ENCODE data around the gene TIMM10B. TPM values are rescaled to one million over a fixed set of nuclear protein-coding genes. Genes with fewer than 3 reads are reported as not detected.

Gene TIMM10B
- total RNA-seq, 2 experiments from 2014 or later: 40.2 to 41.3 TPM

GRCh38 chr11:6486256-6486655, 5.0 kb downstream of the TIMM10B start:
- no peak for DNase-seq
- intact Hi-C loops (cut with micrococcal nuclease): no loop called here
- POLR2A ChIA-PET: no interaction called here
- H3K4me1 Mint-ChIP-seq (ENCODE audit: low read depth): peaks cover 15% of the 10 kb centered on the region
- no peaks in the 10 kb centered on the region for H3K9me3 Mint-ChIP-seq
- no peak overlapping the region for H3K4me3 Mint-ChIP-seq
- H3K27ac Mint-ChIP-seq: no peak overlapping the region
- CTCF ChIA-PET: interaction anchor here (0.8 to 5.0 kb wide), 3 partner anchors 19 to 107 kb away, joined by 3 to 21 read pairs (median 8); no protein-coding TSS in a partner anchor
- H3K27me3 Mint-ChIP-seq: no peaks in the 10 kb centered on the region
- H3K36me3 Mint-ChIP-seq: peaks cover 20% of the 10 kb centered on the region

DNA sequence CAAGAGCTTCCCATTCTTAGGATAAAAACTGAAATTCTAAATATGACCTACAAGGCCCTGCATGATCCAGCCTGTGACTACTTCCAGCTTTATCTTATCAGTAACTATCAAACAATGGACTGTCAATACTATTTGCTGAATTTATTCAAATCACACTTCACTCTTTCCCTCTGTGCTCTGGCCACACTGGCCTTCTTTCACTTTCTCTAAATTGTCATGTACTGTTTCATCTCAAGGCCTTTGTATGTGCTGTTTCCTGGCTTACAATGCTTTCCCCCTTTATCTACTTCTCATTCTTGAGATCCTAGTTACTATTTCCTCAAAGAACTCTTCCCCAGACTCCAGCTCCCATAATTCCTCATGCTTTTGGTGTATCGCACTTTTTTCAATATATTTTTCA, 5.6 kb downstream of the TIMM10B start:
- H3K36me3 Mint-ChIP-seq: peaks cover 20% of the 10 kb centered on the region
- H3K4me3 Mint-ChIP-seq: no peak overlapping the region
- CTCF ChIA-PET: interaction anchor here (0.8 to 5.0 kb wide), 3 partner anchors 19 to 108 kb away, joined by 3 to 21 read pairs (median 8); no protein-coding TSS in a partner anchor
- POLR2A ChIA-PET: no interaction called here
- H3K9me3 Mint-ChIP-seq: no peaks in the 10 kb centered on the region
- no peak for DNase-seq
- intact Hi-C loops (cut with micrococcal nuclease): no loop called here
- H3K27ac Mint-ChIP-seq: no peak overlapping the region
- H3K27me3 Mint-ChIP-seq: no peaks in the 10 kb centered on the region
- H3K4me1 Mint-ChIP-seq (ENCODE audit: low read depth): peaks cover 15% of the 10 kb centered on the region

DNA sequence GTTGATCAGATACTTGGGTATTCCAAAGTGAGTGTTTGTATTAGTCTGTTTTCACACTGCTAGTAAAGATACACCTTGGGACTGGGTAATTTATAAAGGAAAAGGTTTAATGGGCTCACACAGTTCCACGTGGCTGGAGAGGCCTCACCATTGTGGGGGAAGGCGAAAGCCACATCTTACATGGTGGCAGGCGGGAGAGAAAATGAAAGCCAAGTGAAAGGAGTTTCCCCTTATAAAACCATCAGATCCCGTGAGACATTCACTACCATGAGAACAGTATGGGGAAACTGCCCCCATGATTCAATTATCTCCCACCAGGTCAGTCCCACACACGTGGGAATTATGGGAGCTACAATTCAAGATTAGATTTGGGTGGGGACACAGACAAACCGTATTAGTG, 7.0 kb downstream of the TIMM10B start:
- Mint-ChIP-seq H3K9me3 (no peaks in the 10 kb centered on the region), H3K27ac (no peak overlapping the region), H3K27me3 (no peaks in the 10 kb centered on the region), H3K4me3 (no peak overlapping the region), H3K4me1 (ENCODE audit: low read depth) (peaks cover 3% of the 10 kb centered on the region), H3K36me3 (peaks cover 12% of the 10 kb centered on the region)
- CTCF ChIA-PET: interaction anchor here (0.7 kb wide), 1 partner anchor 43 kb away, joined by 3 read pairs; no protein-coding TSS in a partner anchor
- intact Hi-C loops (cut with micrococcal nuclease): no loop called here
- POLR2A ChIA-PET: no interaction called here
- no peak for DNase-seq

- H3K9me3 Mint-ChIP-seq: no peaks in the 10 kb centered on the region
- ChIA-PET POLR2A (no interaction called here), CTCF (interaction anchor here (1.2 to 2.3 kb wide), 2 partner anchors 110 to 250 kb away, joined by 3 to 9 read pairs; no protein-coding TSS in a partner anchor)
- no peak overlapping the region for H3K4me3 Mint-ChIP-seq
- intact Hi-C loops (cut with micrococcal nuclease): no loop called here
- no peak for DNase-seq
- H3K4me1 Mint-ChIP-seq (ENCODE audit: low read depth): no peaks in the 10 kb centered on the region
- H3K36me3 Mint-ChIP-seq: peaks cover 9% of the 10 kb centered on the region
- H3K27me3 Mint-ChIP-seq: no peaks in the 10 kb centered on the region
- H3K27ac Mint-ChIP-seq: no peak overlapping the region
These were observed 7.5 kb downstream of the TIMM10B start for GRCh38 chr11:6488821-6489220.

DNA sequence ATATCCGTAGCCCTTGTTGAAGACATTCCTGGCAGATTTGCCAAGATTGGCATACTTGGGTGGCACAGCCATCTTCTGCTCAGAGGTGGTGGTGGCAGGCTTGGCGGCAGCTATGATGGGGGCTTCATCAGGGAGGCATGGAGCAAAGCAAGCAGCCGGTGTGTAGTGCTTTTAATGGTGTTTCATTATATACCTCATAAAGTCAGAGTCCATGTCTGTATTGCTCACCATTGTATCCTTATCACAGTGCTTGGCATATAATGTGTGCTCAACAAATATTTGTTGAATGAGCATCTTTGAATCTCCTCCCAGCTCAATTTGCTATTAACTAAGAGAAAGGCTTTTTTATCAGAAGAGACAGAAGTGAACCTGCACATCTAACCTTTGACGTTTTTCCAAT, 8.0 kb downstream of the TIMM10B start:
- no peak for DNase-seq
- intact Hi-C loops (cut with micrococcal nuclease): no loop called here
- Mint-ChIP-seq H3K27me3 (no peaks in the 10 kb centered on the region), H3K36me3 (peaks cover 9% of the 10 kb centered on the region), H3K4me3 (no peak overlapping the region), H3K4me1 (ENCODE audit: low read depth) (no peaks in the 10 kb centered on the region), H3K27ac (peak overlapping the region; percentile 36), H3K9me3 (no peaks in the 10 kb centered on the region)
- POLR2A ChIA-PET: no interaction called here
- CTCF ChIA-PET: interaction anchor here (1.0 to 2.3 kb wide), 4 partner anchors 34 to 250 kb away, joined by 3 to 9 read pairs (median 3); no protein-coding TSS in a partner anchor

- CTCF ChIA-PET: interaction anchor here (1.4 kb wide), 1 partner anchor 134 kb away, joined by 4 read pairs; no protein-coding TSS in a partner anchor
- H3K9me3 Mint-ChIP-seq: no peaks in the 10 kb centered on the region
- H3K36me3 Mint-ChIP-seq: peaks cover 11% of the 10 kb centered on the region
- no peak for DNase-seq
- intact Hi-C loops (cut with micrococcal nuclease): no loop called here
- H3K4me3 Mint-ChIP-seq: no peak within 1 kb of the TSS
- H3K27ac Mint-ChIP-seq: no peak within 1 kb of the TSS
- H3K27me3 Mint-ChIP-seq: no peaks in the 10 kb centered on the region
- no peaks in the 10 kb centered on the region for H3K4me1 Mint-ChIP-seq (ENCODE audit: low read depth)
- POLR2A ChIA-PET: no interaction called here
These were observed 16.0 kb downstream of the TIMM10B start, which contains the start of gene DNHD1 for GRCh38 chr11:6497069-6497839. DNHD1 (plus strand) TSS chr11:6497280; CDS start chr11:6498216, 936 bp downstream.

DNA sequence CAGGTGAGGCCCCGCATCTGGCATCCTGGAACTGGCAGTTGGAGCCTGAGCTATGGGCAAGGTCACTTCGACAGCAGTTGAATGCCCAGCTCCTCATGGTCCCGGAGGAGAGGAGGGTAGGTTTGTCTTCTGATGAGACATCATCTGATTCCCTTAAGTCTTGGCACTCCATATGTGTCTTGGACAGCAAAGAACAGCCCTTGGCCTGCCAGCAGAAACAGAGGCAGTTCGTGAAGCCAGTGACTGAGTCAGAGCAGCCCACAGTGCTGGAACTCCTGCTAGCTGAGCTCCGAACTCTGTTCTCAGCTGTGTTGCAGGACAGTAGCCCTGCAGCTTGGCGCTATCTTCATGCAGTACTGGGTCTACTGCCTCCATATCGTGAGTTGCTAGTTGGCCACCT, 16.8 kb downstream of the TIMM10B start:
- Mint-ChIP-seq H3K4me1 (ENCODE audit: low read depth) (no peaks in the 10 kb centered on the region), H3K27me3 (no peaks in the 10 kb centered on the region), H3K4me3 (no peak overlapping the region), H3K27ac (no peak overlapping the region), H3K9me3 (no peaks in the 10 kb centered on the region), H3K36me3 (peaks cover 9% of the 10 kb centered on the region)
- no peak for DNase-seq
- ChIA-PET POLR2A (interaction anchor here (2.0 kb wide), 1 partner anchor 16 kb away, joined by 5 read pairs; the partner anchor contains the start of genes ARFIP2 and TIMM10B), CTCF (interaction anchor here (1.2 to 1.4 kb wide), 2 partner anchors 119 to 135 kb away, joined by 4 read pairs; no protein-coding TSS in a partner anchor)
- intact Hi-C loops (cut with micrococcal nuclease): no loop called here

- Mint-ChIP-seq H3K4me3 (no peak overlapping the region), H3K27me3 (no peaks in the 10 kb centered on the region), H3K9me3 (no peaks in the 10 kb centered on the region), H3K27ac (no peak overlapping the region), H3K4me1 (ENCODE audit: low read depth) (no peaks in the 10 kb centered on the region), H3K36me3 (peaks cover 9% of the 10 kb centered on the region)
- DNase-seq: no peak
- POLR2A ChIA-PET: interaction anchor here (2.0 kb wide), 1 partner anchor 17 kb away, joined by 5 read pairs; the partner anchor contains the start of genes ARFIP2 and TIMM10B
- CTCF ChIA-PET: interaction anchor here (1.2 to 1.4 kb wide), 3 partner anchors 55 to 135 kb away, joined by 3 to 4 read pairs (median 4); no protein-coding TSS in a partner anchor
- intact Hi-C loops (cut with micrococcal nuclease): no loop called here
These were observed 17.2 kb downstream of the TIMM10B start for GRCh38 chr11:6498544-6498943.

- no peaks in the 10 kb centered on the region for H3K9me3 Mint-ChIP-seq
- no peak overlapping the region for H3K27ac Mint-ChIP-seq
These were observed 21.1 kb downstream of the TIMM10B start for GRCh38 chr11:6502382-6502781.

DNA sequence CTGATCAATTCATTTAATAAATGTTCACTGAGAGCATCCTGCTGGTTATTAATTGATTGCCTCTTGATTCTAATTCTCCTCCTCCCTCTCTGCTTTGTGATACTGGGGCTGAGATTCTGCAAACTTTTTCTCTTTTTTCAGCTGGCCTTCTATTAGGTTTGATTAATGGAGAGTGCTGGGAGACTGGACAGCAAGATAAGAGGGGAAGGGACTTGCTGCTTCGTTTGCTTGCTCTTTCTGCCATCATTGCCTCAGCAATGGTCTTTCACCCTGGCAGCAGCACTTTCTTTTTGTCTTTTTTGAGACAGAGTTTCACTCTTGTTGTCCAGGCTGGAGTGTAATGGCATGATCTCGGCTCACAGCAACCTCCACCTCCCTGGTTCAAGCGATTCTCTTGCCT, 22.9 kb downstream of the TIMM10B start:
- Mint-ChIP-seq H3K36me3 (peaks cover 8% of the 10 kb centered on the region), H3K27me3 (no peaks in the 10 kb centered on the region), H3K4me3 (no peak overlapping the region), H3K9me3 (no peaks in the 10 kb centered on the region), H3K4me1 (ENCODE audit: low read depth) (peaks cover 1% of the 10 kb centered on the region), H3K27ac (no peak overlapping the region)
- POLR2A ChIA-PET: no interaction called here
- DNase-seq: no peak
- CTCF ChIA-PET: interaction anchor here (0.6 to 7.0 kb wide), 7 partner anchors 14 to 253 kb away, joined by 3 to 123 read pairs (median 7); no protein-coding TSS in a partner anchor
- intact Hi-C loops (cut with micrococcal nuclease): loop anchor here (2.0 kb wide), 1 partner anchor 61 kb away; no protein-coding TSS in a partner anchor

More at GRCh38 chr11:6502382-6502781, 21.1 kb downstream of the TIMM10B start:
- H3K36me3 Mint-ChIP-seq: peaks cover 10% of the 10 kb centered on the region
- CTCF ChIA-PET: no interaction called here
- H3K27me3 Mint-ChIP-seq: no peaks in the 10 kb centered on the region
- intact Hi-C loops (cut with micrococcal nuclease): no loop called here
- DNase-seq: no peak
- POLR2A ChIA-PET: no interaction called here
- H3K4me1 Mint-ChIP-seq (ENCODE audit: low read depth): peaks cover 1% of the 10 kb centered on the region
- H3K4me3 Mint-ChIP-seq: no peak overlapping the region

DNA sequence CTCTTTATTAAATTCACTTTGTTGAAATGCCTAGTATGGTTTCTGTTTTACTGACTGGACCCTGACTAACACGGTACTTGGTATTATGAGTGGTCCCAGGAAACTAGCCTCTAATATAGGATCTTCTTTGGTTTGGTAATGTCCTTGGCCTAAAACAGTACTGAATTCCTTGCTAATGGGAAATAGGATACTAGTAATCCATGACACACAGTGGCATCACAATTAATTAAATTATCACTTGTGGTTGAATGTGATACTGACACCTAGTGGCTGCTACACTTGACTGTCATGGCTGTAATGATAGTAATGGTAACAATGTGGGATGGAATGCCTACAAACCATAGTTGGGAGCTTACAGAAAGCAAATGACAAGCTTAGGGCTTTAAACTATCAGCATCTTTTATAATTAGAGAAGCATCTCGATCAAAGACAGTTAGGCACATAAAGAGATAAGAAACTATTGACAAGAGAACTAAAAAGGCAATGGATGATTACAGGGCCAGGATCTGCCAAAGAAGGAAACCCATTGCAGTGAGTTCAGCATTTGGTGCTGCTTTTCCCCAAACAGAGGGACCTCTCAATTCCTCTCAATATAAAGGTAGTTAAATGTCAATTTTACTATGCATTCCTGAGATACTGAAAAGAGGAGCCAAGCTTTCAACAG, 24.4 kb downstream of the TIMM10B start:
- no peak overlapping the region for H3K4me3 Mint-ChIP-seq
- intact Hi-C loops (cut with micrococcal nuclease): loop anchor here (1.0 to 2.0 kb wide), 2 partner anchors 63 to 126 kb away; no protein-coding TSS in a partner anchor
- no peak for DNase-seq

DNA sequence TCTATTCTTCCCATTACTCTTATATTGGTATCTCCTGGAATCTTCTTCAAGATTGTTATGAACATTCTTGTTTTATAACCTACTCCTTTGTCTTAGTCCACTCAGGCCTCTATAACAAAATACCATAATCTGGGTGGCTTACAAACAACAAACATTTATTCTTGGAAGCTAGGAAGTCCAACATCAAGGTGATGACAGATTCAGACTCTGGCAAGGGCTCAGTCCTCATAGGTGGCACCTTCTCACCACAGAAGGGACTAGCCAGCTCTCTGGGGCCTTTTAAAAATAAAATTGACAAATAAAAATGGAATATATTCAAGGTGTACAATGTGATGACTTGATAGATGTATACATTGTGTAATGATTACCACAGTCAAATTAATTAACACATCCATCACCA, 35.6 kb downstream of the TIMM10B start:
- H3K4me3 Mint-ChIP-seq: no peak overlapping the region
- H3K4me1 Mint-ChIP-seq (ENCODE audit: low read depth): no peaks in the 10 kb centered on the region
- CTCF ChIA-PET: no interaction called here
- no peak overlapping the region for H3K27ac Mint-ChIP-seq
- no peak for DNase-seq
- intact Hi-C loops (cut with micrococcal nuclease): no loop called here
- POLR2A ChIA-PET: no interaction called here
- peaks cover 37% of the 10 kb centered on the region for H3K36me3 Mint-ChIP-seq
- no peaks in the 10 kb centered on the region for H3K27me3 Mint-ChIP-seq
- peaks cover 3% of the 10 kb centered on the region for H3K9me3 Mint-ChIP-seq

More for the DNA sequence above, 24.4 kb downstream of the TIMM10B start:
- ChIA-PET POLR2A (interaction anchor here (0.7 to 1.1 kb wide), 2 partner anchors 23 to 120 kb away, joined by 3 read pairs; no protein-coding TSS in a partner anchor), CTCF (interaction anchor here (0.7 to 7.0 kb wide), 21 partner anchors 8 to 190 kb away, joined by 3 to 123 read pairs (median 5); partner anchors contain the start of genes ARFIP2, HPX, TIMM10B and TRIM3)
- Mint-ChIP-seq H3K36me3 (peaks cover 13% of the 10 kb centered on the region), H3K27me3 (no peaks in the 10 kb centered on the region), H3K27ac (no peak overlapping the region), H3K4me1 (ENCODE audit: low read depth) (peaks cover 1% of the 10 kb centered on the region), H3K9me3 (no peaks in the 10 kb centered on the region)

Data from activated CD4-positive, alpha-beta memory T cell treated with anti-CD3 and anti-CD28 coated beads for 36 hours (primary cell).